GM18951 (cell line): ENCODE results near the gene TFEB.

Experiments used
- POLR2A ChIP-seq: IDR thresholded peaks from 4 replicates; pipeline ENCODE4 v1.6.1; 2011; ENCODE audit warnings: mild to moderate bottlenecking; ENCODE audit not compliant: insufficient read length, insufficient read depth; ENCODE audit errors: extremely low read depth
- in situ Hi-C: fragments of 300-500 bp; cut with MboI; formaldehyde crosslinking; loops from one replicate; pipeline ENCODE4 v1.12.0; 2022; ENCODE audit warnings: low sequenced_read_pairs, mixed read lengths, inconsistent platforms; ENCODE audit not compliant: unreplicated experiment

The TFEB gene

GRCh38 chr6:41648070-41648585, 87.3 kb downstream of the TFEB start:
- TF ChIP-seq POLR2A: no peak
- in situ Hi-C loops: no loop called here

DNA sequence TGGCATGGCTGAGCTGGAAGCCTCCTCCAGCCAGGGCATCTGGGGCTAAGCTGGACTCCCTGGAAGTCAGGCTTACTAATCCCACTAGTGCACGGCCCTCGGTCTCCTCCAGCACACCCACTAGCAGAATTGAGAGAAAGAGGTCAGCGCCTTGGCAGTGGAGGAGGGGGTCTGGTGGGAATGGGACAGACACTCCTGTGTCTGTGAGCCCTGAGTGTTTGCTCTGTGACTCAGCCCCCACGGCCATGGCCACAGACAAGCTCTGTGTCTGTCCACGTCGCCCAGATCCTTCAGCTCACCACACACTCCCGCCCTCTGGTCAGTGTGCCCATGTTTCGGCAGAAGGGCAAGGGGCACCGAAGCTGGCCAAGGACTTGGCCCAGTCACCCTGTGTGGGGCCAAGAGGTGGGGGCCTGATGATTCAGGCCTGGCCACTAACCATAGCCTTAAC, 88.3 kb downstream of the TFEB start:
- TF ChIP-seq POLR2A: no peak
- in situ Hi-C loops: no loop called here

DNA sequence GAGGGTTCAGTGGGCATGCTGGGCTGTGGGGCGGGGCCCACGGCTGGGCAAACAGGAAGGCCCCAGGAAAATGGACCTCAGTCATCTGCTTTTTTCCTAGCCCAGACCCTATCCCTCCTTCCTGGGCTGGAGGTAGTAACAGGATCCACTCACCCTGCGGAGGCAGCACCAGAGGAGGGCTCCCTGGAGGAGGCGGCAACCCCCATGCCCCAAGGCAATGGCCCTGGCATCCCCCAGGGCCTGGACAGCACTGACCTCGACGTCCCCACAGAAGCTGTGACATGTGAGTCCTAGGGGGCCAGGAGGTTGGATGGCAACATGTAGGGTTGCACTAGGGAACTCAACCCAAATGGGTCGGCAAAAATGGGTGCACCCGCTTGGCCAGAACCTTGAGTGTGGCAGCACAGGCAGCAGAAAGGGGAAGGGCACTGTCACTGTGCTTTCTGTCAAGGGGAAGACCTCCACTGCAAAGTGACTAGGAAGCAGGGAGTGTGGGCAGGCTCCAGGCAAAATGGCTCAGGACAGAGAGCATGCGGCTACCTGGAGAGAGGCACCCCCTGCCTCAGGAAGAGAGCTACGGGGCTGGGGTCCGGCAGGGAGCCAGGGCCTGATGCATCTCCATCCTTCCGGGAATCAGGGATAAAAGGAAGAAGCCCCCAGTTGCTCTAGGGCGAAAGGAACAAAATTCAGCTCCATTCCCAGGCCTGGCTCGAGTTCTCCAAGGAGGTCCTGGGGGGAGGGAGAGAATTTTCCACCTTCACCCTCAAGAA, 89.2 kb downstream of the TFEB start:
- in situ Hi-C loops: no loop called here
- TF ChIP-seq POLR2A: no peak

DNA sequence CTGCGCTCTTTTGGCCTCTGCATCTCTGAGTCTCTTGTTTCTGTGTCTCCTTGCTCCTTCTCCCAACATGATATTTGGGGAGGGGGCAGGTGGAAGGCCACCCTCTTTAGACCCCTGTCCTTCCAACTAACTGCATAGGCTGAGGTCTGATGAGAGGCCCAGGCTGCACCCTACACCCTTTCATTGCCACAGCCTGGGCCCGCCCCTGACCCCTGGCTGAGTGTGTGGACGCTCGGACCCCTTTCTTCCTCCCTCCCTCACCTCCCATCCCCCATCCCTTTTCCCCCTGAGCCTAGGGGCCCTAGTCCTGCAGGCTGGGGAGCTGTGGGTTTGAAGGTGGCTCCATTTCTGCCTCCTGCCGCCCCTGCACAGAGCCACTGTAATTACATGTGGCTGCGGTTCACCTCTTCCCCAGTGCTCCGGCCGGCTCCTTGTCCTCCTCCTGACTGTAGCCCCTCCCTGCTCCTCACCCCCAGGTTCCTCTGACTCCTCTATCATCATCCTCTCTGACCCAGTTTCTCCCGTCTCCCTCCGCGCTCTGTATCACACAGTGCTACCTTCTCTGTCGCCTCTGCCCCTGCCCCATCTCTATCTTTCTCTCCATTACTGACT, 90.3 kb downstream of the TFEB start:
- in situ Hi-C loops: no loop called here
- no peak for TF ChIP-seq POLR2A

DNA sequence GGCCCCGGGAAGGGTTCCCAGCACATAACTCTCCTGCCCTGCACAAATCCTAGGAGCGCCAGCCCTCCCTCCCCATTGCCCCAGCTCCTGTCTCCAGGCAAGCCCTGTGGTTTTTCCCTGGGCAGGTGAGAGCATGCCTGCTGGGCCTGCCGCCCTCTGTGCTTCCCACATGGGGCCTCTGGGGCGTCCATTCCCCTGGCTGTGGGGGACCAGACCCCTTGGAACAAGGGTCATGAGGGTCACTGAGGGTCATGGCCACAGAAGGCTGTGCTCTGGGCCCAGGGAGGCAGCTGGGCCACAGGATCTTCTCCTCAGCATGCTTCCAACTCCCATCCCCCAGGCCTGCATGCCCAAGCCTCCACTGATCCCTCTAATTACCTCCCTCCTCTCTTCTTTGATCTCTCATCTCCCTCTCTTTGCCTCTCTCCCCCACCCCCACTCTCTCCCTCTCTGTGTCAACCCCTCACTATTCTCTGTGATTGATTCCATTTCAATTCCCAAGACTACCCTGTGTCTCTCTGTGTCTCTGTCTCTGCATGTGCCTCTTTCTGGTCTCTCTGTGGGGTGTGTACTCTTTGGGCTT, 91.0 kb downstream of the TFEB start:
- TF ChIP-seq POLR2A: no peak
- in situ Hi-C loops: no loop called here

DNA sequence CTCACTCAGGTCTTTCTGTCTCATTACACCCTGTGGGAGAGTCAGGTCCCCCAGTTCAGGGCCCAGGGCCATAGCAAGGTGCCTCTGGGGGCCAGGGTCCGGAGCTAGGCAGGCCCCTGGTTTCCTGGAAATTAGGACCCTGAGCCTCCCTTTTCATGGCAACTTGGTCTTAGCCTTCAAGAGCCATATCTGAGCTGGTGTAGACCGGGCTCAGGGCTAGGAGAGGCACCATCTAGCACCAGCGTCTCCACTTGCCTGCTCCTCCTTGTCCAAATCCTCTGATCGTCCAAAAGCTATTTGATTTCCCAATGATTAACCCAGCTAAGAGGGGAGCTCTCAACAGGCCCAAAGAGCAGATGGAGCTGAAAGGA, 91.5 kb downstream of the TFEB start:
- no peak for TF ChIP-seq POLR2A
- in situ Hi-C loops: no loop called here

DNA sequence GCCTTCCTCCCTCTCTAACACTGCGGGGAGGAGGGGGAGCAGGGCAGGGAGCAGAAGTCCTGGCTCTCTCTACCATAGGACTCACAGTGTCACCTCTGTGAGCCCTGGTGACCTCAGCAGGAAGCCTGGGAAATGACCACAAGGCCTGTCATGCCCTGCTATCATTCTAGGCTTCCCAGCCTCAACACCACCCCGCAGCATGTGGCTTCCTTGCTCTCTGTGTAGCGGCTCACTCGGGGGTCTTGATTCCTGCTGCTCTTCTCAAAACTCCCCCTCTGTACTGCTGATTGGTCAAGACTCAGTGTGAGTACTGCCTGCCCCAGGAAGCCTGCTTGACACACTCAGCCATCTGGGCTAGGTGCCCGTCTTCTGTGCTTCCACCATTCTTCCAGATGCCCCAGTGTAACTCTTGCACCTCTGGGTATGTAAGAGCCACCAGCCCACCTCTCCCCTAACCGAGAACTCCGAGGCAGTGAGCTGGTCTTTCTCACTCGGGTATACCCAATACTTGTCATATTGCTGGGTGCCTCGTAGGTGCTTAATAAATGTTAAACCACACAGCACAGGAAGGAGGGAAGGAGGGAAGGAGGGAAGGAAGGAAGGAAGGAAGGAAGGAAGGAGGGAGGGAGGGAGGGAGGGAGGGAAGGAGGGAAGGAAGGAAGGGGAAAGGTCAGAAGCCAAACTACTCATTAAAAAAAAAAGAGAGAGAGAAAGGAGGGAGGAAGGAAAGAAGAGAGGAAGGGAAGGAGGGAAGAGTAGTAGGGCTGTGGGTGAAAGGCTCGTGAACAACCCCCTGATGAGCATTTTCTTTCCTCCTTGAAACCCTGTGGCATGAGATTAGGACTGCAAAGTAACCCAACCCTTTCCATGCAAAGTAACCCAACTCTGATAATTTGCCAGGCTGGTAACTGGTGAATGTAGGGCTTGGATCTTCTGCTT, 92.2 kb downstream of the TFEB start:
- TF ChIP-seq POLR2A: no peak
- in situ Hi-C loops: no loop called here

- no peak for TF ChIP-seq POLR2A
- in situ Hi-C loops: no loop called here
Measured at GRCh38 chr6:41642090-41642959, 93.1 kb downstream of the TFEB start.

DNA sequence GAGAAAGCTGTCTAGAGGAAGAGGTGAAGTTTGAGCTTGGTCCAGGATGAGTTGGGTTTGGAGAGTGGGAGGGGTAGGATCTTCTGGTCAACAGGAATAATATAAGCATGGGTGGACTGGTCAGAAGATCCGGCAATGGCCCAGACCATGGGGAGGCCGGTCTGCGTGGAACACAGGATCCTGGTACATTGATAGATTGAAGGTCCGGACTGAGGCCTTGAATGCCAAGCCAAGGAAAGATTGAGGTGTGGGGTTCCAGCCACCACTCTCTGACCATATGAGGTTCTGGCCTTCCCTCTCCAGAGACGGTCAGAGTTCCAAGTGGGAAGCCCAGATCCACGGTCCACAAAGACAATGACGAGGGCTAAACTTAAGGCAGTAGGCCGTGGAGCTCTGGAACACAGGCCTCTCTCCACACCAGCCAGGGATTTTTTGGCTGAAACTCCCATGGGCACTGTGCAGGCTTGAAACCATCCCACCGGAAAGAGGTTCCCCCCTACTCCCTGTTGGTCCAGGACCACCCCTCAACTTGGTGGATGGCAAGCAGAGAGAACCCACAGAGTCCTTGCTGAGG, 94.0 kb downstream of the TFEB start:
- TF ChIP-seq POLR2A: no peak
- in situ Hi-C loops: no loop called here

DNA sequence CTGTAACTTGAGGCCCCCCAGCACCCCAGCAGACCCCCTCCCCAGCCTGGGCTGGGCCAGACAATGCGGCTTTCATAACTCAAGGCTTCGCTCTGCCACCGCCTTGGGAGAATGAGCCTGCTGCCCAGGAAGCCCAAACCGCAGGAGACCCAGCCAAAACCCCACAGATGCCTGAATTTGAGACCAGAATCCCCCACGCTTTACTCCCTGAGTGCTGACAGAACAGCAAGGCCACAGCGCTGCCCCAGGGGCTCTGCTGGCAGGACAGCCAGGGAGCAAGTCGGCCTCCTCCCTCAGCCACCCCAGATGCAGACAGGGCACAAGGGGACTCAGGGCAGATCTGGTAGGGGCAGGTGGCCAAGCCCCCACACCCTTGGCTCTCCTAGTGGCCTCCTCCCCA, 95.0 kb downstream of the TFEB start:
- no peak for TF ChIP-seq POLR2A
- in situ Hi-C loops: no loop called here

DNA sequence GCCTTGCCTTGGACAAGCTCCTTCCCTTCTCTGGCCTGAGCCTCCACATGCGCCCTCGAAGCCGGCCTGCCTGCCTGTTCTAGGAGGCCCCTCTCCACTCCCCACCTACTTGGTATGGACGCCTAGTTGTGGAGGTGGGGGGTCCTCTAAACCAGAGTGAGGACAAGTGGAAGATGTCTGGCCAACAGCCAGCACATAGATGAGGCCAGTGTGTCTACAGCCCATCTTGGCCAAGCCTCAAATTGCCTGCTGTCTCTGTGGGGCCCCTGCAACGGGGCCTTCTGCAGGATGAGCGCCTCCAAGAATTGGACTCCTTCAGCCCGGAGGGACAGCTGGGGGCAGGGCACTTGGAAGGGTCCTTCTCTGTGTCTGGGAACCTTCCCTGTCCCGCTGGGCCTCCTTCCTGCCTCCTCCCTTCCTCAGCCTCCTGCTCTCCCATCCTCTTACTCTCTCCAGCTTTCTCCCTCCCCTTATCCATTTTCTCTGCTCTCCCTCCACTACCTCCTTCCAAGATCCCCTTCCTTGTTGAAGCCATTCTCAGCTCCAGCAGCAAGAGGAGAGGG, 95.5 kb downstream of the TFEB start:
- in situ Hi-C loops: no loop called here
- TF ChIP-seq POLR2A: no peak
